Large intestine (tissue), 3 donors: ENCODE data around the gene IKZF2. TPM values are rescaled to one million over a fixed set of nuclear protein-coding genes. Genes with fewer than 3 reads are reported as not detected.
A peak's percentile ranks its signal among the peaks of the same experiment; 100 is the strongest.

Source experiments
- DNase-seq, 2 donors: peaks; one replicate each; pipeline versions ENCODE4 v3.0.0 to v3.0.0-alpha.2; 2013
- H3K27ac ChIP-seq: one replicate; pipeline ENCODE4 v1.5.1; 2013; ENCODE audit warnings: low read length
- H3K27me3 ChIP-seq: 2 replicates; pipeline ENCODE4 v1.6.1; 2013; ENCODE audit warnings: low read length; ENCODE audit not compliant: control insufficient read depth, insufficient read depth
- H3K36me3 ChIP-seq: 2 replicates; pipeline ENCODE4 v1.6.1; 2013; ENCODE audit warnings: low read length; ENCODE audit not compliant: control insufficient read depth, insufficient read depth
- H3K4me1 ChIP-seq: one replicate; pipeline ENCODE4 v1.6.1; 2013; ENCODE audit warnings: low read length; ENCODE audit not compliant: control insufficient read depth, insufficient read depth
- H3K4me3 ChIP-seq: one replicate; pipeline ENCODE4 v1.5.1; 2013; ENCODE audit warnings: low read length
- H3K9me3 ChIP-seq: one replicate; pipeline ENCODE4 v1.6.1; 2013; ENCODE audit warnings: mild to moderate bottlenecking, low read depth, low read length, moderate library complexity; ENCODE audit not compliant: control insufficient read depth
- WGBS: methylation state at CpG from one replicate; pipeline ENCODE4 v1.1.5; 2013; ENCODE audit warnings: low lambda C conversion rate; ENCODE audit not compliant: insufficient coverage; 5-methylcytosine and 5-hydroxymethylcytosine counted together
- polyA plus RNA-seq: library from polyadenylated mRNA; unstranded; fragments of 120-200 nt; gene quantifications from one replicate; pipeline ENCODE4 v1.2.1, GENCODE V29; 2013

IKZF2 gene
- polyA plus RNA-seq, 1 donor = 3.2 TPM

DNA sequence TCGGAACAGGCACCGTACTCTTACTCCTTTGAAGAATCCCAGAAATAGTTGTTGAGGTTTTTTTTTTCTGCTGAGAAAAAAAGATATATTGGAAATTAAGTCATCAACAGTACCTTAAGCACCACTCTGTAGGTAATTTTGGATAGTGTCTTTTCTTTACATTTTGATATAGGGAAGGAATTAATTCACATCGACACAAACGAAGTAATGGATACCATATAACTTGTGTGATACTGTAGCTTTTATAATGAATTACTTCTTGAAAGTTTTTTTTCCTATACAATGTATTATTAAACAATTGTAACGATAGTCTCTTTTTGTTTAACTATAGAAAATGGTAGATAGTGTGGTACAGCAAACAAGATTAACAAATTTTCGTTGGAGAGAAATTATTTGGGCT, 1.5 kb upstream of the IKZF2 start:
- H3K36me3 ChIP-seq = no peaks in the 10 kb centered on the region
- H3K27me3 ChIP-seq = no peaks in the 10 kb centered on the region
- no peak overlapping the region for H3K27ac ChIP-seq
- 52% methylated on average over 2 of the region's 6 CpGs for WGBS
- DNase-seq = no peak
- no peaks in the 10 kb centered on the region for H3K4me1 ChIP-seq
- H3K4me3 ChIP-seq = peak overlapping the region; percentile 69
- no peaks in the 10 kb centered on the region for H3K9me3 ChIP-seq

GRCh38 chr2:213152065-213152794, 818 bp upstream of the IKZF2 start:
- H3K4me1 ChIP-seq = no peaks in the 10 kb centered on the region
- 23% methylated on average over 1 of the region's 39 CpGs for WGBS
- H3K4me3 ChIP-seq = peak overlapping the region; percentile 69
- H3K36me3 ChIP-seq = no peaks in the 10 kb centered on the region
- H3K9me3 ChIP-seq = no peaks in the 10 kb centered on the region
- DNase-seq = peak in 1 of 2 donors; percentile 33
- H3K27ac ChIP-seq = peak overlapping the region; percentile 85
- no peaks in the 10 kb centered on the region for H3K27me3 ChIP-seq

- DNase-seq = peak; percentile 10 to 38
- no peaks in the 10 kb centered on the region for H3K9me3 ChIP-seq
- no peaks in the 10 kb centered on the region for H3K36me3 ChIP-seq
- peak overlapping the region; percentile 70 for H3K4me3 ChIP-seq
- 10% methylated on average over 1 of the region's 10 CpGs for WGBS
- H3K4me1 ChIP-seq = no peaks in the 10 kb centered on the region
- H3K27ac ChIP-seq = peak overlapping the region; percentile 61
- no peaks in the 10 kb centered on the region for H3K27me3 ChIP-seq
Observed at GRCh38 chr2:213150315-213151097, 906 bp downstream of the IKZF2 start.

DNA sequence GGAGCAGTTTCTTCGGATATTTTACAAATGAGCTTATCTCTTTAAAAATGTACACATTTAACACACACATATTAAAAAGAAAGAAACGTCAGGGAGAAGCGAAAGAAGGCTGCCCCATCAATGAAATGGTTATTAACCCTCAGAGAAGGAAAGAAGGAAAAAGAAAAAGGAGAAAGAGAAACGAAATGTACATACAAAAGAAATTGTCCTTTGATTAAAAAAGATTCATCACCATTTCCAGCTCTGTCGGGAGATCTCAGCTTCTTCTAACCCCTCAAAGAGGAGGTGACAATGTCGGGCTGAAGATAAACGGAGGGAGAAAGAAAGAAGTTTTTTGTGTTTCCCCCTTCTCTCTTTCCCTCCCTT, 1.5 kb downstream of the IKZF2 start:
- Histone ChIP-seq H3K9me3 (no peaks in the 10 kb centered on the region), H3K36me3 (no peaks in the 10 kb centered on the region), H3K27ac (no peak overlapping the region), H3K4me3 (peak overlapping the region; percentile 70), H3K4me1 (no peaks in the 10 kb centered on the region), H3K27me3 (no peaks in the 10 kb centered on the region)
- no peak for DNase-seq
- WGBS = 4% methylated on average over 4 of the region's 7 CpGs

DNA sequence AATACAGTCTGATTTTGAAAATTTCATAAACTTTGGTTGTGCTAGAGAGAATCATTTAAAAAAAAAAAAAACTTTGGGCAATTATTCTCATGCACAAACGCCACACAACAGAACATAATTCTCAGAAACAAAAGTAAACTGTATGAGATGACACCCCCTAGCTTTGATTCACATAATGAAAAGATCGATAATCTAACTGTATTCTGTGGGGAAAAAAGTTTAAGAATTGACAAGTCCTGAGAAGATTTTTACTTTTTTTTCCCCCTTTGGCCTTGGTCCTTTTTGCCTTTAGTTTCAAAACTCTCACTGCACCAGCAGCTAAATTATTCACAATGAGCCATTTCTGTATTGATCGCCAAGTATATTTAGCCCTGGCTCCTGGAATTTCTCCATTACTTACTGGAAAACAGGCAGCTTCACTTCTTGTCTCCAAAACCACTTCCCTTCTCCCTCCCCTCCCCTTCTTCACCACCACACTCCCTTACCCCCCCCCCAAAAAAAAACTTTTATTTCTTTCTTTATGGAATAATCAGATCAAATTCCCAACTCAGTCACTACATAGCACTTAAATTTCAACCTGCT, 2.0 kb downstream of the IKZF2 start:
- H3K4me3 ChIP-seq = peak overlapping the region; percentile 70
- no peaks in the 10 kb centered on the region for H3K27me3 ChIP-seq
- no peaks in the 10 kb centered on the region for H3K4me1 ChIP-seq
- WGBS = 69% methylated on average over 3 of the region's 3 CpGs
- H3K36me3 ChIP-seq = no peaks in the 10 kb centered on the region
- no peak overlapping the region for H3K27ac ChIP-seq
- no peak for DNase-seq
- H3K9me3 ChIP-seq = no peaks in the 10 kb centered on the region

DNA sequence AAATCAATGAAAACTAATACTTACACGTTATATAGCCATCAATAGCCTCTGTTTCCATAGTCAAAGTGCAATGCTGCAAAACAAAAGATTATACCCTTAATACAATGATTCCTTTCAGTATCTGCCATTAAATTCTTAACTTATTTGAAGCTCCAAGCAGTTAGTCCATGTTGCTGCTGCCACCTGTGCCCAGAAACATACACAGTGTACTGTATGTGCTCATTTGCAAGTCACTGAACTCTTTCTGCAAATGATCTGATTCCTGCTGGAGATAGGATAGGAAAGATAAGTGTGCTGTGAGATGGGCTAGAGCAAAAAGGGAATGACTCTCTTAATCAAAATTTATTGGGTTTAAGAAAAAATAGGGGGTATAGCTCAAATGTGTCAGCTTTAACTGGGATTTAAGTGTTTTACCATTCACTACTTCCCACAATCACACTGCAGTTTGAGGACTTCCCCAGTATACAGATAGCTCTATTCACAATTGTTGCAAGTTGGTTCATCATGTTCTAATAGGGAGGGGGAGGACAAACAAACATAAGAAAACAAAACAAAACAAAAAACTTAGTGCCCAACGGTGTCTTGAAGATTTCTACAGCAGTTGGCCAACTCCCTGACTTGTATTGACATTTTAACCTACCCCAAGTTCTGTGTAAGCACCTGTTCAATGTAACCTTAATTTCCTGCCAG, 2.7 kb downstream of the IKZF2 start:
- 83% methylated on average over 1 of the region's 2 CpGs for WGBS
- H3K27ac ChIP-seq = no peak overlapping the region
- H3K27me3 ChIP-seq = no peaks in the 10 kb centered on the region
- no peaks in the 10 kb centered on the region for H3K4me1 ChIP-seq
- no peak overlapping the region for H3K4me3 ChIP-seq
- H3K36me3 ChIP-seq = no peaks in the 10 kb centered on the region
- no peak for DNase-seq
- H3K9me3 ChIP-seq = no peaks in the 10 kb centered on the region

- Histone ChIP-seq H3K4me3 (no peak overlapping the region), H3K36me3 (no peaks in the 10 kb centered on the region), H3K9me3 (no peaks in the 10 kb centered on the region), H3K27me3 (no peaks in the 10 kb centered on the region), H3K4me1 (no peaks in the 10 kb centered on the region), H3K27ac (no peak overlapping the region)
- no peak for DNase-seq
- 80% methylated on average over 1 of the region's 2 CpGs for WGBS
Observed at GRCh38 chr2:213147538-213147937, 3.9 kb downstream of the IKZF2 start.

DNA sequence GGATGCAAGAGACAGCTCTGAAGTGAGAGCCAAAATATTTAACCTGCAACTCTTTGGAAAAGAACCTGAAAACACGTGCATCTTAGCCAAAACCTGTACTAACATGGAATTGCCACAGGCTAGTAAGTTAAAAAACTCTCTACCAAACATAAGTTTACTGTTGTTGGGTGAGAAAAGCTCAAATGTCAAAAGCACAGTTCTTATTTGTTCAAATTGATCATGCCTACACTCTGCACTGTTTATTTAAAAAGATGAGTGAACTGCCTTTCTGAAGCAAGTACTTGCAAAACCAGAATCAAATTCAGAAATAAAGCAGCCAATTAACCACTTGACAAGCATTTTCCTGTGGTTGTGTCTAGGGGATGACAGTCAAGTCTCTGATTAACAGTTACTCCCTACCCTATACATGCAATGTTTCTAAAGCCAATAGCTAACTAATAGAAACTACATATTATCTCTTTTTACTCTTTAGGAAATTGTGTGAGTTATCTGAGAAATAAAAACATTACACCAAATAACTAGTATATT, 5.6 kb downstream of the IKZF2 start:
- DNase-seq = no peak
- WGBS = 67% methylated on average over 1 of the region's 1 CpG
- Histone ChIP-seq H3K4me3 (no peak overlapping the region), H3K9me3 (no peaks in the 10 kb centered on the region), H3K27me3 (no peaks in the 10 kb centered on the region), H3K36me3 (no peaks in the 10 kb centered on the region), H3K27ac (no peak overlapping the region), H3K4me1 (no peaks in the 10 kb centered on the region)

DNA sequence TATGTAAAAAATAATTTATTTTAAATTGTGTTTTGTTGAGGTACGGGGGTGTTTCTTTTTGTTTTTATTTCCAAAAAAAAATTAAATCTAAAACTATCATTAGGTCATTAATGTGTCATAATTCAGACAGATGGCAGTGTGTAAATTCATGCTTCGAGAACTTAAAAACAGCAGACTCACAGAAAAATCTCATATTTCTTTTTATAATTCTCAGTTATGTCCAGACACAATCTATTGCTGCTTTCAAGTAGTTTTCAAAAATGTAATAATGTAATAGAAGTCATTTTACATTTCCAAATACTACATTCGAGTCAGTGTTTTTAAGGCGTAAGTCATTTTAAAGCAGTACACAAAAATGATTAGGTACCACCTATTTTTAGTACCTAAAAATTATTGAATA, 14.3 kb downstream of the IKZF2 start:
- H3K27me3 ChIP-seq = no peaks in the 10 kb centered on the region
- WGBS = 92% methylated on average over 4 of the region's 4 CpGs
- H3K4me1 ChIP-seq = no peaks in the 10 kb centered on the region
- no peaks in the 10 kb centered on the region for H3K36me3 ChIP-seq
- H3K9me3 ChIP-seq = no peaks in the 10 kb centered on the region
- no peak for DNase-seq
- H3K4me3 ChIP-seq = no peak overlapping the region
- H3K27ac ChIP-seq = no peak overlapping the region

GRCh38 chr2:213129311-213129710, 22.1 kb downstream of the IKZF2 start:
- Histone ChIP-seq H3K9me3 (no peaks in the 10 kb centered on the region), H3K4me1 (no peaks in the 10 kb centered on the region), H3K27ac (no peak overlapping the region), H3K4me3 (no peak overlapping the region), H3K27me3 (no peaks in the 10 kb centered on the region), H3K36me3 (no peaks in the 10 kb centered on the region)
- no peak for DNase-seq
- 88% methylated on average over 5 of the region's 5 CpGs for WGBS
